Fibroblast of the aortic adventitia (primary cell): ENCODE measurements around the gene ALG8. TPM values are rescaled to one million over a fixed set of nuclear protein-coding genes. Genes with fewer than 3 reads are reported as not detected.

ENCODE experiments used
- DNase-seq: peaks from one replicate; pipeline ENCODE4 v3.0.0-alpha.2; 2010; ENCODE audit warnings: low read depth
- H3K4me3 ChIP-seq: 2 replicates; pipeline ENCODE4 v1.5.1; 2011; ENCODE audit warnings: low read depth, mild to moderate bottlenecking, control low read depth, low read length, moderate library complexity
- total RNA-seq: library from RNA; depleted of rRNA; stranded (reverse); fragments of >200 nt; gene quantifications from 2 replicates; pipeline ENCODE4 v1.2.3, GENCODE V29; 2012; ENCODE audit warnings: low replicate concordance
- TF ChIP-seq, protein P1 (sequence below): IDR thresholded peaks from 2 replicates; pipeline ENCODE4 v1.5.1; 2011; ENCODE audit warnings: mild to moderate bottlenecking, low read length, control low read depth, inconsistent platforms; ENCODE audit not compliant: insufficient read depth

ALG8 gene
- total RNA-seq, 1 donor, result 56.6 TPM

DNA sequence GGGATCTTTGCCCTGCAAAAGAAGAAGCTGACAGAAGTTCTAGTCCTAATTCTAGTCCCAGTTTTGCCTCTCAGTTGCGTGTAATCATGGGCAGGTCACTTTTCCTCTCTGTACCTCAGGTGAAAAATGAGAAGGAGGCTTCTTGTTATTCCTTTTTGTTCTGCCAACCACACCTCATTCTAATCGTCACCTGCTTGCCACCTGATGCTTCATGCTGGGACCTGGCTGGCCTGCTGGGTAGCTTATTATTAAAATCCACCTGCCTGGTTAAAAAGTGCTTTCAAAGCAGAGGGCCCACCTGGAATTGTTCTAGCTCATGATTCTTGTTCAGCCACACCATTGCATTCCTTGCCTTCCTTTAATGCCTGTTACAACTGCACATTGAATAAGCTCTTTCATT, 8.4 kb upstream of the ALG8 start:
- H3K4me3 ChIP-seq, result no peak overlapping the region
- TF ChIP-seq, protein P1, sequence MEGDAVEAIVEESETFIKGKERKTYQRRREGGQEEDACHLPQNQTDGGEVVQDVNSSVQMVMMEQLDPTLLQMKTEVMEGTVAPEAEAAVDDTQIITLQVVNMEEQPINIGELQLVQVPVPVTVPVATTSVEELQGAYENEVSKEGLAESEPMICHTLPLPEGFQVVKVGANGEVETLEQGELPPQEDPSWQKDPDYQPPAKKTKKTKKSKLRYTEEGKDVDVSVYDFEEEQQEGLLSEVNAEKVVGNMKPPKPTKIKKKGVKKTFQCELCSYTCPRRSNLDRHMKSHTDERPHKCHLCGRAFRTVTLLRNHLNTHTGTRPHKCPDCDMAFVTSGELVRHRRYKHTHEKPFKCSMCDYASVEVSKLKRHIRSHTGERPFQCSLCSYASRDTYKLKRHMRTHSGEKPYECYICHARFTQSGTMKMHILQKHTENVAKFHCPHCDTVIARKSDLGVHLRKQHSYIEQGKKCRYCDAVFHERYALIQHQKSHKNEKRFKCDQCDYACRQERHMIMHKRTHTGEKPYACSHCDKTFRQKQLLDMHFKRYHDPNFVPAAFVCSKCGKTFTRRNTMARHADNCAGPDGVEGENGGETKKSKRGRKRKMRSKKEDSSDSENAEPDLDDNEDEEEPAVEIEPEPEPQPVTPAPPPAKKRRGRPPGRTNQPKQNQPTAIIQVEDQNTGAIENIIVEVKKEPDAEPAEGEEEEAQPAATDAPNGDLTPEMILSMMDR, result no peak
- no peak for DNase-seq

DNA sequence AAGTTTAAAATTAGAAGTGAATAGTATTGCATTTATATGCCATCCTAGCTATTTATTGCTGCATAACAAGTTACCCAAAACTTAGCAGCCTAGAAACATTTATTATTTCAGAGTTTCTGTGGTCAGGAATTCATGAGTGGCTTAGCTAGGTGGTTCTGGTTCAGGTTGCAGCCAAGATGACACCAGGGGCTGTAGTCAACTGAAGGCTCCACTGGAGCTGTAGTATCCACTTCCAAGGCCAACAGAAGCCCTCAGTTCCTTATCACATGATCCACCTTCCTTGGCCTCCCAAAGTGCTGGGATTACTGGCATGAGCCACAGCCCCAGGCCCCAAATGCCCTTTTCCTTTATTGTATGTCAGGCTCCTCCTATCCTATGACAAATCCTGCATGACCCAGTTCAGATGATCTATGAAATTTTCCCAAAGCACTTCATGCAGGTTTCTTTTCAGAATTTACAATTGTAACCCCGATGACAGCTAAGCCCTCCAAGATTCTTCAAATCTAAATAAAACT, 6.1 kb upstream of the ALG8 start:
- DNase-seq, result no peak
- TF ChIP-seq, protein P1, result no peak
- no peak overlapping the region for H3K4me3 ChIP-seq

DNA sequence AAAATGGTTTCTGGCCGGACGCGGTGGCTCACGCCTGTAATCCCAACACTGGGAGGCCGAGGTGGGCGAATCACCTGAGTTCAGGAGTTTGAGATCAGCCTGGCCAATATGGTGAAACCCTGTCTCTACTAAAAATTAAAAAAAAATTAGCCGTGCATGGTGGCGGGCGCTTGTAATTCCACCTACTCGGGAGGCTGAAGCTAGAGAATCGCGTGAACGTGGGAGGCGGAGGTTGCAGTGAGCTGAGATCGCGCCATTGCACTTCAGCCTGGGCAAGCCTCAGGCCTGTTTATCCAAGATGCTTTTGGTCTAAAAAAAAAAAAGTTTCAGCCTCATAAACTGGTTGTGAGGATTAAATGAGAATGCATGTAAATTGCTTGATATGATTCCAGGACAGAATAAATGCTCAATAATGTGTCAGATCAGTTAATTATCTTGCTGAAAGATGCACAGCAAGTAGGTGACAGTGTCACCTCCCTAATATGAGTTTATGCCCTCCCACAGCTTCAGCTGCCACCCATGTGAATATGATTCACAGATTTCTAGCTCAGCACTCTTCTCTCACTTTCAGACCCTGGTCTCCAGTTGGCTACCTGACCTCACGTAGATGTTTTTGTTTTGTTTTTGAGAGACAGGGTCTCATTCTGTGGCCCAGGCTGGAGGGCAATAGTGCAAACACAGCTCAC, 1.1 kb upstream of the ALG8 start:
- no peak for DNase-seq
- peak overlapping the region; percentile 83 for H3K4me3 ChIP-seq
- TF ChIP-seq, protein P1, result no peak

DNA sequence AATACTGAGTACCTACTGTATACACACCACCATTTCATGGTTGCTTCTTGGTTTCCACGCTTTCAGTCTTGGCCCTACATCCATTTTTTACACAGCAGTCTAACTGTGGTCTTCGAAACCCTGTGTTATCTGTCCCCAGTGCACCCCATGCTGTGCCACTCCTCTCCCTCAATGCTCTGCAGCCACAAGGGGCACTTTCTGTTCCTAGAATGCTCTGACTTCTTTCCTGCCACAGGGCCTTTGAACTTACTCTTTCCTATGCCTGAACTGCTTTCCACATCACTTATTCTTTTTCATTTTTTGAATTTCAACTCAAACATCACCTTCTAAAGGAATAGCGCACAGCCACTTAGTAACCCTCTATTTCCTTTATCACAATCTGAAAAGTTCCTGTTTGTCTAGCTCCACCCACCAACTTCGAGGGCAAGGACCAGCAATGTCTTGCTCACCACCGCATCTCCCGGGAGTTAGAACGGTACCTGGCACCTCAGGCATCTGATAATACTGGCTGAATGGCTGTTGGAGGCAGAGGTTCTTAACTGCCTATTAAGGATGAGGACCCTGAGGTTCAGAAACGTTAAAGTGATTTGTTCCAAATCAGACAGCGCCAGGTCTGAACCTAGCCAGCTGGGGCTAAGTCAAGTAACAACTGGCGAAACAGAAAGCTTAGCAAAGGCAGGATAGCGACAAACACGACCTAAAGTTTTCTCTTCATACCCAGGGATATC, 568 bp downstream of the ALG8 start:
- DNase-seq, result no peak
- TF ChIP-seq, protein P1, result no peak
- peak overlapping the region; percentile 83 for H3K4me3 ChIP-seq

DNA sequence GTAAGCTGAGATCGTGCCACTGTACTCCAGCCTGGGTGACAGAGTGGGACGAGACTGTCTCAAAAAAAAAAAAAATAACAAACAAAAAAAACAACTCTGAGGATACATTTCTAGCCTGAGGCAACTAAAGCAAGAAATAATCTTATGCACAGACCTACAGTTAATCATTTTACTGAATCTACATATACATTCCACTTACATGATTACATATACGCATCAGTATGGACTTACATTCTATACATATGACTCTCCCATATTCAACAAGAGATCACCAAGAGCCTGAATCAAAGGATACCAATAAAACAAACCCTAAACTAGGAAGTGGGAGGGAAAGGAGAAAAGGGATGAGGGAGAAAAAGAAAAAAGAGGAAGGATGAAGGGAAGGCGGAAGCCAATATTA, 1.1 kb downstream of the ALG8 start:
- TF ChIP-seq, protein P1, result no peak
- DNase-seq, result no peak
- H3K4me3 ChIP-seq, result peak overlapping the region; percentile 83

DNA sequence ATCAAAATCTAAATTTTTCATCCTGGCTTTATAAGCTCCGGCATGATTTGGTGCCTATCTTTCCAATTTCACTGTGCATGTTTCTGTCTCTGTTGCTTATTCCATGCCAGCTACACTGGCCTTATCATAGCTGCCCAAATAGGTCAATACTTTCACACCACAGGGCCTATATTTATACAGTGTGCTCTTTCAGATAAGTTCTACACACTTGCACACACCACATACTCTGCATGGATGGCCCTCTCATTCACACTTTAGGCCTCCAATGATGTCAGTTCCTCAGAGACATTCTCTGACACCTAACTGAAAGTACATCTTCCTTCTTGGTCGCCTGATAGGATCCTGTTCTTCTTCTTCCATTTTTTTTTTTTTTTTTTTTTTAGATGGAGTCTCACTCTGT, 7.0 kb downstream of the ALG8 start:
- TF ChIP-seq, protein P1, result no peak
- DNase-seq, result no peak
- H3K4me3 ChIP-seq, result no peak overlapping the region
